Hematopoietic multipotent progenitor cell treated with erythropoietin and hydrocortisone succinate and interleukin-3 and kit ligand, for 15 days (in vitro differentiated cells): ENCODE measurements around the gene MRPS18B.
A peak's percentile ranks its signal among the peaks of the same experiment; 100 is the strongest.
"Not testable (repeated sequence)": the region's sequence is repeated elsewhere in the genome, so short reads cannot be mapped to it uniquely, and the experiment has no call there.

Experiments used
- DNase-seq: peaks from one replicate; pipeline ENCODE4 v3.0.0-alpha.2; 2015; ENCODE audit warnings: low spot score

Gene MRPS18B

DNA sequence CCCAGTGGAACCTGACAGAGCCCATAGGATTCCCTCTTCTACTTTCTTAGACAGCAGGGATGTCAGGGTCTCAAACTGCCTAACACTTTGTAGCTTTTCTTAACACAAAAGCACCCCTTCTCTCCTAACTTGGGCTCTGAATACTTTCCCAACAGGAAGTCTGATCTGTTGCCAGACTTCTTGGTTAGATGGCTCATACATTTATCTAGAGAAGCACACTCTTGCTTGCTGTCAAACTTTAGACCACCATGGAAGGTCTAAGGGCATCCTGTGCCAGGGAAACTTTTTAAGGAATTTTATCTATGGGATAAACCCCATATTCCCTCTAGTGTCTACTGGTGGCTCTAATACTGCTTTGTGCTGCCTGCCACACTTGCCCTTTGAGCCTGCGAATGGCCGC is 26.0 kb downstream of the MRPS18B start:
- DNase-seq = no peak

DNA sequence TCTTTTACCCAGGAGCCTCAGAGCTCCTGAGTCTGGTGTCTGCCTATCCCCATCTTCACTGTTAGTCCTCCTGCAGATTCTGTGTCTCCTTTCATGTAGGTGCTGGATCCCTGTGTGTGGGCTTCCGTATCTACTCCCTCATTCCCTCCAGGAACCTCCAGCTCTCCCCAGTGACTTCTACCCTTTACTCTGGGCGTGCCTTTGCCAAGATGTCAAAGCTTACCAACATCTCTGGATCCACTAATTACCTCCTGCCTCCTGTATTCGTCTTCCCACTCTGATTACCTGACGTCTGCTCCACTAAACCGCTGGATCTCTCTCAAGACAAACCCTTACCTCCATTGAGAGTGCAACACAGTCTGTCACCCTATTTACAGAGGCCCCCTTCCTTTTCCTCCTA is 27.1 kb downstream of the MRPS18B start:
- no peak for DNase-seq

DNA sequence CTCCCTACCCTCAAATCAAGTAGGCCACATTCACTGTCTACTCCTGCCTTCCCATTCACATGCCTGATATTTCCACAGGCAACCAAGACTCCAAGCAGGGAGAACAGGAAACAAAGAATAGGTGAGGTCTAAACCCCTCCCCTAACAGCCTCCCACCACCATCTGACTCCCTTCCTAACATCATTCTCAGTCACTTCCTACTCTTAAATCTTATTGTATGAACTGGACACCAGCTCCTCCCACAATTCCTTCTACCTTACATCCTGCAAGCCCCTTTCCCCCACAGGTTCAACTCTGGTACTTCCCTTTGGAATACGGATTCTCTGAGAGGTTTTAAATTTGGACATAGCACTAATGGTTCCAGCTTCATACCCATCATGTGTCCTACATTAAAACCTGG is 28.3 kb downstream of the MRPS18B start:
- no peak for DNase-seq

DNA sequence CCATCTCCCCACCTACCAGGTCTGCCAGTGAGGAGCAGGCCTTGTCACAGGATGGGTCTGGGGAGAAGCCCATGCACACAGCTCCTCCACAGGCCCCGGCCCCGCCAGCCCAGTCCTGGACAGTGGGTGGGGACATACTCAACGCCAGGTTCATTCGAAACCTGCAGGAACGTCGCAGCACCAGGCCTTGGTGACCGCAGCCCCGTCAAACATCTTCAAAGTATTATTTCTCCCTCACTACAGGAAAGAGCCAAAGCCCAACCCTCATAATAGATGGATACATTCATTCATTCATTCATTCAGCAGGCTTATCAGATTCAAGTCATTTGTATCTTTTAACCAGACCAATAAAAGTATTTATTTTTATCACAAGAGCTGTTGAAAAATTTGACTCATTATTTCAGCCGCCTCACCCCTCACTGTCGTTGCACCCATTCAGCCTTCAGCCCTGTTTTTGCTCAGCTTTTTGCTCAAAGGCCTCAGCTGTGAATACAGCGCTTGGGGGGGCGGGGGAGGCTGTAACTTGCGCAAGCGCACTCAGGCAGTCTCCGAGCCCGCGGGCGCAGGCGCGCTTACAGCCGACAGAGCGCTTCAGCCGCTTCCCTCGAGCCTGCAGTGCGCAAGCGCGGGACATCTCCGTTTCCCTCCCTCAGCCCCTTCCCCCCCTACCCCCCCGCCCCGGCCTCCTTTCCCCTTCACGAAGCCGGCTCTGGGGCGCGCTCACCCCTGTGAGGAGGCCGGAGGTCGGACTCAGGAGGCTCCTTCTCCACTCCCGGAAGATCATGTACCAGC is 29.0 kb downstream of the MRPS18B start, which contains the start of gene C6orf136:
C6orf136 (plus strand) TSS at position 684 of the 792 bp plus-strand sequence; CDS start at position 783, 99 bp downstream.
- DNase-seq = peak; percentile 85

DNA sequence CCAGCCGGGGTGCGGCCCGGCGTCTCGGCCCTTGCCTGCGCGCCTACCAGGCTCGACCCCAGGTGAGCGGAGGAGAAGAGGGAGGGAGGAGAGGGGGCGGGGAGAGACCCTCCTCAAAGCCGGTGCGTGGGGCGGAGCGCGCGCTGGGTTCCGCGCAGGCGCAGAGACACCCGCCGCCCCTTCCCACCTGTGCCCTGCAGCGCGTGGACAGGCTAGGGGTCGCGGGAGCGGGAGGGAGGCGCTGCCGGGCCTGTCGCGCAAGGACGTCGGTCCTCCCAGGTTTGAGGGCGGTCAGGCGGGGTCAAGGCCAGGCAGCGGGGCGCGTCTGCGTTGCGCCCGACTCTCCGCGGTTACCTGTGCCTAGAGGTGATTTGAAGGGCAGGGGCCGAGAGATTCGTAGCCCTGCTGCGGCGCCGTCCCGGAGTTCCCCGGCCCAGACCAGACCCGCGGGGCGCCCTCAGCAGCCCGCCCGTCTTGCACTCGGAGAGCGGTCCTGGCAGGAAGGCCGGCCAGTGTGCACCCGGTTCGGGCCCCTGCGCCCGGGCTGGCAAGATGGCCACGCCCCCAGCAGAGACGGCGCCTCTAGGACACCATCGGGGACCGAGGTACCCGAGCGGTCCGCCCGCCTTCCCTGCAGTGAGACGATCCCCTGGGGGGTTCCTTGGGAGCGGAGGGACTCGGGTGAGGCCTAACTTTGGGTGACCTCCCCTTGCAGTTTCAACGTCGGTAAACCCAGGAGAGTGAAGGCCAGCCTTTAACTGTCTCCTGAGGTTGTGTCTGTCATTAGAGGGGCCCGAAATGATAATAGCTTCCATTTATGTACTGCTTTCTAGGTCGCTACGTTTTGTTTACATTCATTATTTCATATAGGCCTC is 29.8 kb downstream of the MRPS18B start:
- peak; percentile 66 for DNase-seq

DNA sequence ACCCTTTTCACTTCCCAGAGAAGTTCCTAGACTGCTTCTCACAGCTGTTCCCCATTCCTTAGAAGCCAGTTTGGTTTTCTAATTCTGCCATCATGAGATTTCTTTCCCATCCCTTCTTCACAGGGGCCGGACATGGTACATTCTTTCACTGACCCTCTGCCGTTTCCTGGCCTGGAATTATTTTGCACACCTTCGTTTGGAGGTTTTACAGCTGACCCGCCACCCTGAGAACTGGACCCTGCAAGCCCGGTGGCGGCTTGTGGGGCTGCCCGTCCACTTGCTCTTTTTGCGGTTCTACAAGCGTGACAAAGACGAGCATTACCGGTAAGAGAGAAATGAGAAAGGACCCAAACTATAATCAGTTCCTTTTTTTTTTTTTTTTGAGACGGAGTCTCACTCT is 33.5 kb downstream of the MRPS18B start:
- DNase-seq = no peak

DNA sequence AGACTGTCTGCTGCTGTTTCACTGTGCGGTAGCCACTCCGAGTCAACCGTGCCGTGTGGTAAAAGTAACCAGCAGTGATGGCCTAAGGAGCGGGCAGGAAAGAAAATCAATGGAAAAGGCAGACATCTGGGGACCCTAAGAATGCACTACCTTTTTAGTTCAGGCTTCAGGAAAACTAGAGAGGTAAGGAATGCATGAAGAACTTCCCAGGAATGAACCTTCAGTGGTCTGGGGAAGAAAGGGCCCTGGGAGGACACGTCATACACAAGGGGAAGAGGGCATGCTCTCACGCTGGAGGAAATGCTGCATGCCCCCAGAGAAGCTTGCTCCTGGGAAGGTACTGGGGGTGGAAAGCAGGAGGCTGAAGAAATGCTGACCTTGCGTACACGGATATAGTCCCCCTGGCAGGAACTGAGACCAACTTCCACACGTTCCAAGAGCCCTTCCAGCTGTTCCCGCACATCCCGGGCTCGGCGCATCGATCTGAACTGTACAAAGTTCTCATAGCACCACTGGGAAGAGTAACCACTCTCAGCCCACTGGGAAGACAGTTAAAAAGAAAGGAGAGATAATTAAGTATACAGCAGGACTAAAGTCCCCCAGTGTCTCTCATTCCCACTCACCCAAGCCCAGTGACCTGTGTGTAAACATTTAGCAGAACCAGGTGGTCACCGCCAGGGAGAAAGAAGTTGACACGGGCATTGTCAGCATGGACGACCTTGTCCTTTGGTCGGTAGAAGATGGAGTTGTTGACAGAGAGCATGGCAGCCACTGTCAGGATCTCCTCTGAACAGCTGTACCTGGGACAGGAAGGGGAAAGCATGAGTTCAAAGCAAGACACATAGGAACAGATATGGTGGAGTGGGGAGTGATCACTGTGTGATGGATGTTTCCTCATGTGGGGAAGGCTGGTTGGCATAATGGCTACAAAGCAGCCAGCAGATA is 37.4 kb downstream of the MRPS18B start:
- no peak for DNase-seq

DNA sequence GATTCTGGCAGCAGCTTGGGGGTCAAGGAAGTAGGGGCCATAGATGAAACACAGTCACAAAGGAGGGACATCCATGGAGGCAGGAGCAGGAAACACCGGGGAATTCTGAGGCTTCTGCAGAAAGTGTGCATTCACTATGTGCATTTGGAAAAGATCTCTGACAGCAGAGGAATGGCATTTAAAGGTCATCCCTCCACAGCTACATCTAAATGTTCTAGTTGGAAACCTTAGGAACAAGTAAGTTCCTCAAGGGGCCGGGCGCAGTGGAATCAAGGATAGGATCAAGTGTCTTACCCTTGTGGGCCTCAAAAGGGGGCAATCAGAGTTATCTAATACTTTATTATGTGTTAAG is 38.1 kb downstream of the MRPS18B start:
- no peak for DNase-seq

DNA sequence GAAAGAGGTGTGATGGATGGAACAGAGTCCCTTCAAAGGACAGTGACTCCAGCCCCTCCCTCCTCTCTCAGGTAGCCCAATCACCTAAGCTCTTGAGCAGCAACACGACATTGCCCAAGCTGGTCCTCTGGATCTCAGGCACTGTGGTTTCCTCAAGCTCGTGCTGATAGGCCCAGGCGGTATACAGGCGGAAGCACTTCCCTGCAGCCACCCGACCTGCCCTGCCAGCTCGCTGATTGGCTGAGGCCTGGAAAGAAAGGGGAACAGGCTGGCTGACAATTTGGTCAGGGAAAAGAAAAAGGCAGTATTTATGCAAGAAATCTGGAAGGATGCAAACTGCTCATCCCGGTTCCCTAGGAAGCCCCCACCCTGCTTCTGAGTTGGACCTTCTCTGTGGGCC is 38.9 kb downstream of the MRPS18B start:
- no peak for DNase-seq

DNA sequence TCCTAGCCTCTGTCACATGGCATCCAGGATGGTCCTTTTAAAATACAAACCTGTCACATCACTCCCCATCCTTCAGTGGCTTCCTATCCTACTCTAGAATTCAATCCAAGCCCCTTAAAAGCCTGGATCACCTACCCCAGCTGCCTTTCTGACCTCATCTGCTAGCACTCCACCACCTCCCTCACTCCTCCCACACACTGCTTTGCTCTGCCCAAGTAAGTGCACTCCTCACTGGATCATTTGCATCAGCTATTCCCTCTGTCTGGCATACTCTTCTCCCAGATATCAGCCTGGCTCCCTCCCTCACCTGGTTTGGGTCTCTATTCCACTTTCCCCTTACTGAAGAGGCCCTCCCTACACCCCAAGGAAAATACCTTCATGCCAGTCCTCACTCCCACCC is 39.8 kb downstream of the MRPS18B start:
- no peak for DNase-seq

DNA sequence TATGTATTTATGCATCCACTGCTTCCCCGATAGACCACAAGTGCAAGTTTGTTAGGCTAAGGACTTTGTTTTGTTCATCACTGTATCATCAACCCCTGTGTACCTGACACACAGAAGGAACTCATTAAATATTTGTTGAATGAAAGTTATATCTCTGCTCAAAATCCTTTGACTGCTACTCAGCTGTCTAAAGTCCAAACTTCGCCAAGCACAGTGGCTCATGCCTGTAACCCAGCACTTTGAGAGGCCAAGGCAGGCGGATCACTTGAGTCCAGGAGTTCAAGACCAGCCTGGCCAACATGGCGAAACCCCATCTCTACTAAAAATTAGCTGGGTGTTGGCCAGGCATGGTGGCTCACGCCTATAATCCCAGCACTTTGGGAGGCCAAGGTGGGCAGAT is 40.3 kb downstream of the MRPS18B start:
- DNase-seq = not testable (repeated sequence)

DNA sequence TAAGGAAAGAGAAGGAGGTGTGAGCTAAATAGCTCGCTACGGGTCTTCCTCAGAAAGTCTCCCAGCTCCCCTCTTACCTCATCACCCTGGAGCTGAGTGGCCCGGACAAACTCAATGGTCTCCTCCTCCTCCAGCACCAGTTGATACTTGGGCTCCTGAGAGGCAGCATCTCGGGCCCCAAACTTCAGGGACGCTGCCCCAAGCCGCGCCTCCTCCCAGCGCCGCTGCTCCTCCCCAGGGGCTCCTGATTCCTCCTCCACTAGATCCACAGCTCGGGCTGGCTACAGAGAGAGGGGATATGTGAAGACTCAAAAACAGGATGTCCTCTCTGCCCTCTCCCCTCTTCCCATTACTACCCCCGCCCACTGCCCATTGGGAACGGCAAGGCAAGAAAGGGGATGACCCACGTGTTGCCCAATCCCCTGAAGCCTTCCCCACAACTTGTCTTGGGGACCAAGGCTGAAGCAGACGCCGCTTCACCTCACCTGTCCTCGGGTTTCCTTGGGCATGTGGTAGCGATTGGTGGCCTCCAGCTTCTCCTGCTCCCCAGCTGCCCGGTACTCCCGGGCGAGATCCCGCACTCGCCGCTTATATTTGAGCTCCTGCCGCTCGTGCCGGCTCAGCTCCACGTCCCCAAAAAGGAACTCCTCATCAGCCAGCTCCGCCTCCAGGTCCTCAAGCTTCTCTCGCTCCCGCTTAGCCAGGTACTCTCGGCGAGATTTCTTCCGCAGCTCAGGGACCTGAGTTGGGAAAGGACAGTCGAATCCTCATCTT is 47.5 kb downstream of the MRPS18B start:
- DNase-seq = no peak

DNA sequence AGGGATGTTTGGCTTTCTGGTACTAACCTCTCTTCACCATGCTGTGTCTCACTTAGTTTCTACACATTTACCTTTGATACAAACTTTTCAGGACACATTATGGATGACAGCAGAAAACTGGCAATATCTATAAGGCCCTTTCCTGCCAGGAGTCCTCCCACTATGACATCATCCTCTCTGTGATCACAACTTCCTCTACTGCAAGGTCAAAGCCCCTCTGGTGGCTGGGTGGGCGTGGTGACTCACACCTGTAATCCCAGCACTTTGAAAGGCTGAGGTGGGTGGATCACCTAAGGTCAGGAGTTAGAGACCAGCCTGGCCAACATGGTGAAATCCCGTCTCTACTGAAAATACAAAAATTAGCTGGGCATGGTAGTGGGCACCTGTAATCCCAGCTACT is 48.7 kb downstream of the MRPS18B start:
- DNase-seq = not testable (repeated sequence)

DNA sequence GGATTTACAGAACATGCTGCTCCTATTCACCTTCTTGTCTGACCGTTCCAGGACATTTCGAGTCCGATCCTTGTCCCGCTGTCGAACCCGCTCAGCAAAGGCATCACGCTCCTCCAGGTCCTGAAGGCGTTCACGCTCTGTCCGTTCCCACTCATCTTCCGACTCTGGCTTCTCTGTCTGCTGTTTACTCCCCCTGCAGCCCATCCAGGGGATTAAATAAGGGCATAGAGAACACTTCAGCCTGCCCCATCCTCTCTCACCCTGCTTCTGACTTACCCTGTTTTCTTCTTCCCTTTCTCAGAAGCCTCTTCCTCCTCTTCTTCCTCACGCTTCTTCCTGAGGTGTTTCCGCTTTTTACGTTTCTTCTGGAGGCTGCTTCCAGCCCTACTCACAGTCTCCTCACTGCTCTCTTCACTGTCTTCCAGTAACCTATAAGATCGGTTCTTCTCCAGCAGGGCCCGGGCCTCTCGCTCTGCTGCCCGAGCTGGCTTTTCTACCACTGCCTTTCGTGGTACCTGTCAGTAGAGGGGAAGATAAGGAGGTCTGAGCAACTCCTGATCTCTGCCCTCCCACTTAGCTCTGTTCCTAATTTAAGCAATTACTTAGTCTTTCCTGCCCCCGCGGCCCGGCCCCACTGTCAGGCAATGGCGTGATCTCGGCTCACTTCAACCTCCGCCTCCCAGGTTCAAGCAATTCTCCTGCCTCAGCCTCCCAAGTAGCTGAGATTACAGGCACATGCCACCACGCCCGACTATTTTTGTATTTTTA is 53.3 kb downstream of the MRPS18B start:
- DNase-seq = no peak

DNA sequence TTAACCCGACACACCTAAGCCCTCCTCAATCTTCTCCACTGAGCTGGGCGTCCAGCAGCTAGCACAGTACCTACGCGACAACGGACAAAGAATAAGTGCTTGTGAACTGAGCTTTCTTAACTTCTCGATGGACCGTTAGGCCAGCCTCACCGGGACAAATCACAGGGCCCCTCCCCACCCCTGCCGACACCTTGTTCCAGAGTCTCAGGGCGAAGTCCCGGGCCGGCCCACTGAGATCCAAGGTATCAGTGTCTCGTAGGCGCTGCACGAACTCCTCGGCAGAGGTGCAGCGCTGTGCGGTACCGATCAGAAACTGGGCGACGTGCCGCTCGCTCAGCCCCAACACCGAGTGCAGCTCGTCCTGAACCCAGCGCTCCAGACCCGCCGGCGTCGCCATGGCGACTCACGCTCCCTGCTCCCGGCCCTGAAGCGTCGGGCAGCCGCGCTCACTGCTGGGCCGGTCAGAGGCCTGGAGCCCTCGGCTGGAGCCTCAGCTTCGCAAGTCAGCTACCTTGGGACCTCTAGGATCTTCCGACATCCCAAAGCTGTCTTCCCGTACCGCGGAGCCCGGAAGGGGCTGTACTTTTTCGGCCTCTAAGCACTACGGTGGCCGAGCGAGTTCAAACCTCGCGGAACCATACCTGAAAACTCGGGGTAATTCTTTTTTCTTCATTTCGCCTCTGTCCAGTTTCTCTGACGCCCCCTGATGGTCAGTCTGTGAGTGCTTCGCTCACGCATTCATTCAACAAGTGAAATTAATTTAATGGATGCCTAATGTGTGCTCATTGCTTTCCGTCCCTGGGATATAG is 55.0 kb downstream of the MRPS18B start, which contains the start of gene DHX16:
DHX16 (minus strand) TSS at position 562 of the 809 bp plus-strand sequence; CDS start at position 397, 165 bp downstream.
- DNase-seq = peak; percentile 97
